ENCODE results near the gene ZNF470. TPM values are rescaled to one million over a fixed set of nuclear protein-coding genes. Genes with fewer than 3 reads are reported as not detected.

Gene ZNF470
- total RNA-seq, 2 donors from 2014 or later: 1.9 to 2.5 TPM

GRCh38 chr19:56612737-56613136 is 45.5 kb downstream of the ZNF470 start:
- peaks cover 3% of the 10 kb centered on the region for H3K36me3 ChIP-seq
- H3K27ac ChIP-seq: no peak overlapping the region
- TF ChIP-seq CTCF (IDR thresholded peaks at IDR 0.05): no peak
- no peak overlapping the region for H3K4me3 ChIP-seq
- no peak for DNase-seq (ENCODE audit: low spot score)
- peaks cover 0 to 6% of the 10 kb centered on the region in 2 donors for H3K4me1 ChIP-seq
- no peaks in the 10 kb centered on the region for H3K27me3 ChIP-seq
- no peaks in the 10 kb centered on the region for H3K9me3 ChIP-seq

GRCh38 chr19:56613639-56614038 is 46.4 kb downstream of the ZNF470 start:
- no peak for TF ChIP-seq CTCF (IDR thresholded peaks at IDR 0.05)
- Histone ChIP-seq H3K36me3 (peaks cover 7% of the 10 kb centered on the region), H3K9me3 (no peaks in the 10 kb centered on the region), H3K27me3 (no peaks in the 10 kb centered on the region), H3K4me1 (peaks cover 0 to 6% of the 10 kb centered on the region in 2 donors), H3K27ac (peak overlapping the region in 1 of 2 donors; percentile 16), H3K4me3 (no peak overlapping the region)
- no peak for DNase-seq (ENCODE audit: low spot score)

- H3K27me3 ChIP-seq: no peaks in the 10 kb centered on the region
- peaks cover 21% of the 10 kb centered on the region for H3K36me3 ChIP-seq
- no peak for DNase-seq (ENCODE audit: low spot score)
- no peak overlapping the region for H3K4me3 ChIP-seq
- TF ChIP-seq CTCF (IDR thresholded peaks at IDR 0.05): no peak
- peaks cover 0 to 6% of the 10 kb centered on the region in 2 donors for H3K4me1 ChIP-seq
- H3K9me3 ChIP-seq: no peaks in the 10 kb centered on the region
- no peak overlapping the region for H3K27ac ChIP-seq
Measured at GRCh38 chr19:56617531-56617930, 50.3 kb downstream of the ZNF470 start.

DNA sequence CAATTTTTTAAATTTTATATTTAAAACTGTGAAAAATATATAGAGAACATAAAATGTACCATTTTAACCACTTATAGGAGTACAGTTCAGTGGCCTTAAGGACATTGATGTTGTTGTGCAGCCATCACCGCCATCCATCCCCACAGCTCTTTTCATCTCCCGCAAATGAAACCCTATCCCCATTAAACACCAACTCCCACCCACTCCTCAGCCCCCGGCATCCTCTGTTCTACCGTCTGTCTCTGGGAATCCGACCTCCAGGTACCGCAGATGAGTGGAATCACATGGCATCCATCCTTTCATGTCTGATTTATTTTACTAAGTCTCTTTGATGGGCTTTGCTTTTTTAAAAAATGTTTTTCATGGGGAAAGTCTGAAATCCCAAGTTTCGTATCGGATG is 51.9 kb downstream of the ZNF470 start:
- H3K9me3 ChIP-seq: no peaks in the 10 kb centered on the region
- no peak overlapping the region for H3K27ac ChIP-seq
- DNase-seq (ENCODE audit: low spot score): no peak
- no peaks in the 10 kb centered on the region for H3K4me1 ChIP-seq
- H3K4me3 ChIP-seq: no peak overlapping the region
- peaks cover 29% of the 10 kb centered on the region for H3K36me3 ChIP-seq
- TF ChIP-seq CTCF (IDR thresholded peaks at IDR 0.05): no peak
- no peaks in the 10 kb centered on the region for H3K27me3 ChIP-seq

- Histone ChIP-seq H3K9me3 (no peaks in the 10 kb centered on the region), H3K4me3 (no peak overlapping the region), H3K27me3 (no peaks in the 10 kb centered on the region), H3K4me1 (no peaks in the 10 kb centered on the region), H3K36me3 (peaks cover 37% of the 10 kb centered on the region), H3K27ac (no peak overlapping the region)
- no peak for DNase-seq (ENCODE audit: low spot score)
- TF ChIP-seq CTCF (IDR thresholded peaks at IDR 0.05): no peak
Measured at GRCh38 chr19:56622374-56622773, 55.1 kb downstream of the ZNF470 start.

DNA sequence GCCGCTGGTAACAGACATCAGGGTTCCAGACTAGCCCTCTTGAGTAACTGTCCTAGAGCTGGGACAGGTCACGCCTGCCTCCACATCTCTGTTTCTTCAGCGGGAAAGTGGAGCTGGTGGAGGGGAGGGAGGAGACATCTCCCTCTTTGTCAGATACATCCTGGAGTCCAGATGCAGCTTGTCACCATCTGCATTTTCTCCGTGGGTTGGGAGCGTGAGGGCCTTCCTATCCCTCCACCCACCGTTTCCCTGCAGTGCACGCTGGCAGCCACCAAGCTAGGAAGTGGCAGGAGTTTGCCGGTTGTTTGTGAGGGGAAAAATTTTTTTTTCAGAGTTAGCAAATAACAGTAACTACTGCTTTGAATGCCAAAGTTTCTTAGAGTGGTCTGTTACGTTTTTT is 55.7 kb downstream of the ZNF470 start:
- Histone ChIP-seq H3K4me3 (no peak overlapping the region), H3K27ac (no peak overlapping the region), H3K36me3 (peaks cover 32% of the 10 kb centered on the region), H3K4me1 (no peaks in the 10 kb centered on the region), H3K9me3 (no peaks in the 10 kb centered on the region), H3K27me3 (no peaks in the 10 kb centered on the region)
- DNase-seq (ENCODE audit: low spot score): no peak
- TF ChIP-seq CTCF (IDR thresholded peaks at IDR 0.05): no peak
